ENCODE data around the gene UAP1.

DNA sequence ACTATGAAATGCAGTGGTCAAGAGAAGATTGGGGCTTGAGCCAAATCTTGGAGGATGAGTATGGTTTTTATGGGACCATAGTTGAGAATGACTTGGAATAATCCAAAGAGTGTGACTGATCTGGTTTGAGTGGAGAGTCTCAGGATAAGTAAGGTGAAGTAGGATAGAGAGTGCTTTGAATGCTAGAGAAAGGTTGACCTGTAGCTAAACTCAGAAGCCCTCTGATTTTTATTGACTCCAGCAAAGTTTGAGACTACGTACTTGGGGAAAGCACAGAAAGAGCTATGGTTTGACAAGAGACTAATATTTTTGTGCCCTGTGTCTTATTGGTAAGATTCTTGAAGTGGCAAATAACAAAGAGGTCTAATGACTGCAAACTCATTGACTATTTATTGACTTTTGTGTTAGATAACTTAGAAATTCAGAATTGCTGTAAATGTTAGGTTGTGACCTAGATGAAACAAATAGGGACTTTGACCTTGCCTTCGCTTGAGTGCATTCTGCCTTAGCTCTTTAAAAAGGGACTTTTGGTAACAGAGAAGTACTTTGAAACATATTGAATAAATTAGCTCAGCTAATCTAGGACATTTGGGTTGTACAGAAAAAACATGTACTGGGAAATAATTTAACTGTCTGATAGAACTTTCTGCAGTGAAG is 35.1 kb downstream of the UAP1 start:
- TF ChIP-seq RAD21 (IDR thresholded peaks at IDR 0.05; ENCODE audit: low read depth) (no peak), EGR1 (IDR thresholded peaks at IDR 0.05) (no peak), FOXM1 (IDR thresholded peaks at IDR 0.05; ENCODE audit: borderline replicate concordance, low read depth) (no peak), EP300 (IDR thresholded peaks at IDR 0.05; ENCODE audit: borderline replicate concordance) (no peak), NFIC (IDR thresholded peaks at IDR 0.05) (no peak), CREB1 (IDR thresholded peaks at IDR 0.05; ENCODE audit: low read depth) (no peak), YY1 (IDR thresholded peaks at IDR 0.05; ENCODE audit: low read depth) (no peak), TAF1 (IDR thresholded peaks at IDR 0.05; ENCODE audit: low read depth) (no peak), CEBPB (IDR thresholded peaks at IDR 0.05) (no peak), ZBTB7A (IDR thresholded peaks at IDR 0.05; ENCODE audit: low read depth) (no peak)
- TF ChIP-seq, protein P1, sequence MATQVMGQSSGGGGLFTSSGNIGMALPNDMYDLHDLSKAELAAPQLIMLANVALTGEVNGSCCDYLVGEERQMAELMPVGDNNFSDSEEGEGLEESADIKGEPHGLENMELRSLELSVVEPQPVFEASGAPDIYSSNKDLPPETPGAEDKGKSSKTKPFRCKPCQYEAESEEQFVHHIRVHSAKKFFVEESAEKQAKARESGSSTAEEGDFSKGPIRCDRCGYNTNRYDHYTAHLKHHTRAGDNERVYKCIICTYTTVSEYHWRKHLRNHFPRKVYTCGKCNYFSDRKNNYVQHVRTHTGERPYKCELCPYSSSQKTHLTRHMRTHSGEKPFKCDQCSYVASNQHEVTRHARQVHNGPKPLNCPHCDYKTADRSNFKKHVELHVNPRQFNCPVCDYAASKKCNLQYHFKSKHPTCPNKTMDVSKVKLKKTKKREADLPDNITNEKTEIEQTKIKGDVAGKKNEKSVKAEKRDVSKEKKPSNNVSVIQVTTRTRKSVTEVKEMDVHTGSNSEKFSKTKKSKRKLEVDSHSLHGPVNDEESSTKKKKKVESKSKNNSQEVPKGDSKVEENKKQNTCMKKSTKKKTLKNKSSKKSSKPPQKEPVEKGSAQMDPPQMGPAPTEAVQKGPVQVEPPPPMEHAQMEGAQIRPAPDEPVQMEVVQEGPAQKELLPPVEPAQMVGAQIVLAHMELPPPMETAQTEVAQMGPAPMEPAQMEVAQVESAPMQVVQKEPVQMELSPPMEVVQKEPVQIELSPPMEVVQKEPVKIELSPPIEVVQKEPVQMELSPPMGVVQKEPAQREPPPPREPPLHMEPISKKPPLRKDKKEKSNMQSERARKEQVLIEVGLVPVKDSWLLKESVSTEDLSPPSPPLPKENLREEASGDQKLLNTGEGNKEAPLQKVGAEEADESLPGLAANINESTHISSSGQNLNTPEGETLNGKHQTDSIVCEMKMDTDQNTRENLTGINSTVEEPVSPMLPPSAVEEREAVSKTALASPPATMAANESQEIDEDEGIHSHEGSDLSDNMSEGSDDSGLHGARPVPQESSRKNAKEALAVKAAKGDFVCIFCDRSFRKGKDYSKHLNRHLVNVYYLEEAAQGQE (IDR thresholded peaks at IDR 0.05; ENCODE audit: low read depth), result no peak
- TF ChIP-seq, protein P2, sequence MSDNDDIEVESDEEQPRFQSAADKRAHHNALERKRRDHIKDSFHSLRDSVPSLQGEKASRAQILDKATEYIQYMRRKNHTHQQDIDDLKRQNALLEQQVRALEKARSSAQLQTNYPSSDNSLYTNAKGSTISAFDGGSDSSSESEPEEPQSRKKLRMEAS (IDR thresholded peaks at IDR 0.05), result no peak

Data from Ishikawa (cell line).